ENCODE results near the gene ATP5F1E.

ATP5F1E gene

GRCh38 chr20:59015812-59016711 lies 16.1 kb downstream of the ATP5F1E start:
- no peak for TF ChIP-seq PRDM2 (tag by site-specific recombination; IDR thresholded peaks at IDR 0.05; ENCODE audit: borderline replicate concordance)
- TF ChIP-seq GLI4 (tag by site-specific recombination; IDR thresholded peaks at IDR 0.05), result no peak
- no peak for TF ChIP-seq ZSCAN4 (tag by site-specific recombination; IDR thresholded peaks at IDR 0.05)
- TF ChIP-seq ELK4 (IDR thresholded peaks at IDR 0.05; ENCODE audit: borderline replicate concordance, low read depth, low read length), result no peak
- TF ChIP-seq ZNF501 (tag by site-specific recombination; IDR thresholded peaks at IDR 0.05), result no peak
- TF ChIP-seq ZNF664 (tag by site-specific recombination; IDR thresholded peaks at IDR 0.05), result no peak
- TF ChIP-seq KLF9 (tag by site-specific recombination; IDR thresholded peaks at IDR 0.05; ENCODE audit: low read depth), result no peak
- TF ChIP-seq ZNF148 (tag by site-specific recombination; IDR thresholded peaks at IDR 0.05; ENCODE audit: borderline replicate concordance), result no peak
- H3K4me3 ChIP-seq (ENCODE audit: low read depth, low read length), result no peak overlapping the region
- ChIA-PET CTCF (no interaction called here), POLR2A (interaction anchor here (5.1 kb wide), 1 partner anchor 16 kb away, joined by 19 read pairs; the partner anchor contains the start of gene ATP5F1E)
- H3K9me3 ChIP-seq (ENCODE audit: control insufficient read depth, insufficient read depth, low read depth, low read length), result no peaks in the 10 kb centered on the region
- H3K27ac ChIP-seq (ENCODE audit: extremely low read depth, low read depth, low read length), result no peak overlapping the region
- H3K4me1 ChIP-seq (ENCODE audit: control insufficient read depth, insufficient read depth, low read length), result no peaks in the 10 kb centered on the region
- no peaks in the 10 kb centered on the region for H3K36me3 ChIP-seq (ENCODE audit: control insufficient read depth in 2 of 2, insufficient read depth in 1 of 2, low read length in 2 of 2)

- POLR2A ChIA-PET, result interaction anchor here (5.1 kb wide), 1 partner anchor 17 kb away, joined by 19 read pairs; the partner anchor contains the start of gene ATP5F1E
- Histone ChIP-seq H3K4me3 (ENCODE audit: low read depth, low read length) (no peak overlapping the region), H3K4me1 (ENCODE audit: control insufficient read depth, insufficient read depth, low read length) (no peaks in the 10 kb centered on the region), H3K27ac (ENCODE audit: extremely low read depth, low read depth, low read length) (no peak overlapping the region), H3K36me3 (ENCODE audit: control insufficient read depth in 2 of 2, insufficient read depth in 1 of 2, low read length in 2 of 2) (no peaks in the 10 kb centered on the region), H3K9me3 (ENCODE audit: control insufficient read depth, insufficient read depth, low read depth, low read length) (no peaks in the 10 kb centered on the region)
- CTCF ChIA-PET, result no interaction called here
- TF ChIP-seq KLF8 (tag by site-specific recombination; IDR thresholded peaks at IDR 0.05) (no peak), ZNF624 (tag by site-specific recombination; IDR thresholded peaks at IDR 0.05) (no peak), KLF17 (tag by site-specific recombination; IDR thresholded peaks at IDR 0.05) (no peak), SP2 (tag by site-specific recombination; IDR thresholded peaks at IDR 0.05) (no peak), ZNF549 (tag by site-specific recombination; IDR thresholded peaks at IDR 0.05) (no peak), KLF10 (tag by site-specific recombination; IDR thresholded peaks at IDR 0.05) (no peak), OVOL3 (tag by site-specific recombination; IDR thresholded peaks at IDR 0.05) (no peak), ZNF792 (tag by site-specific recombination; IDR thresholded peaks at IDR 0.05) (no peak), ZNF654 (tag by site-specific recombination; IDR thresholded peaks at IDR 0.05; ENCODE audit: low read depth) (no peak)
Measured at GRCh38 chr20:59015411-59015810, 16.7 kb downstream of the ATP5F1E start.

Measured in HEK293 (cell line).